ENCODE results near the gene PTPRT.

GRCh38 chr20:43037605-43038309 lies 151.9 kb downstream of the PTPRT start:
- TF ChIP-seq CTCF (IDR thresholded peaks at IDR 0.05) (no peak), ZFX (IDR thresholded peaks at IDR 0.05; ENCODE audit: borderline replicate concordance) (no peak)

Data from 22Rv1 (cell line).